ENCODE measurements around the gene SSTR3.

- no peak for TF ChIP-seq CTCF (IDR thresholded peaks at IDR 0.05; ENCODE audit: insufficient read depth, low read length, poor library complexity, severe bottlenecking)
- TF ChIP-seq EZH2phosphoT487 (conservative IDR thresholded peaks at IDR 0.05; ENCODE audit: low read length) = no peak
Measured at GRCh38 chr22:37213218-37213855, 1.1 kb upstream of the SSTR3 start.
